GM21528 (cell line): ENCODE data around the gene NIBAN1.
"Not testable (repeated sequence)": the region's sequence is repeated elsewhere in the genome, so short reads cannot be mapped to it uniquely, and the experiment has no call there.

Experiments used
- ATAC-seq: cut with Tn5 transposase; IDR thresholded peaks from one replicate; pipeline ENCODE4 v1.9.1; 2021; ENCODE audit warnings: mild to moderate bottlenecking, moderate library complexity; ENCODE audit not compliant: unreplicated experiment, low FRiP score

Gene NIBAN1

DNA sequence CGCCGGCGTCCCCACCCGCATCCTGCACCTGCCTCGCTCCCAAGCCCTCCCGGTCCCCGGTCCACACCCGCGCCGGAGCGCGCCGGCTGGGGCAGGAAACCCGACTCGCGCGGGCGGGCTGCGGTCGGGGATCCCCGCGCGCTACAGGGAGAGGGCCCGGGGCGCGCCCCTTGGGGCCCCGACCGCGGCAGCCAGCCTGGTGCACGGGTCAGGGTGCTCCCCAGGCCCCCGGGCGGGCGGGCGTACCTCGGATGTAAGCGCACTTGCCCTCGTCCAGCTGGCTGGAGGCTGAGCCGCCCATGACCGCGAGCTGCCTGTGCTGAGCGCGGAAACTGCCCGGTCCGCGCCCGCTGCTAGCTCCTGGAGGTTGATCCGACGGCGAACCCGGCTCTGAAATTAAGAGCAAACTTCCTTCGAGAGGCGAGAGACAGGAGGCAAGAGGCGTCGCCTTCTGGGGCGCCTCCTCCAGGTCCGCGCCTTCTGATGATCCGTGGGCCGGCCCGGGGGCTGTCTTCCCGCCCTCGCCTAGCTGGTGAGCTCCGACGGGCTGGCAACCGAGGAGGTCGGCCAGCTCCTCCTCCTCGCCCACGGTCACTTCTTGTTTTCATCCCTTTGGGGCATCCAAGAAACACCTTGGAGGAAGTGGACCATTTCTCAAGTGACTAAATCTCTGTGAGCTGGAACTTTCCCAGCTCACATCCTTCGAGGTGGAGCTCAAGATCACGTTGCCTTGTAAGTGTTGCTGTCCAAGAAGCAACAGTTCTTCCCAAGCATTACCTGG, at the start of gene NIBAN1:
Gene NIBAN1, minus strand, starts transcription at position 453 of the 781 bp plus-strand sequence. Its CDS starts 152 bp downstream, at position 301.
- ATAC-seq, result peak; percentile 60

GRCh38 chr1:185017966-185018365, 43.7 kb upstream of the NIBAN1 start:
- ATAC-seq, result no peak

DNA sequence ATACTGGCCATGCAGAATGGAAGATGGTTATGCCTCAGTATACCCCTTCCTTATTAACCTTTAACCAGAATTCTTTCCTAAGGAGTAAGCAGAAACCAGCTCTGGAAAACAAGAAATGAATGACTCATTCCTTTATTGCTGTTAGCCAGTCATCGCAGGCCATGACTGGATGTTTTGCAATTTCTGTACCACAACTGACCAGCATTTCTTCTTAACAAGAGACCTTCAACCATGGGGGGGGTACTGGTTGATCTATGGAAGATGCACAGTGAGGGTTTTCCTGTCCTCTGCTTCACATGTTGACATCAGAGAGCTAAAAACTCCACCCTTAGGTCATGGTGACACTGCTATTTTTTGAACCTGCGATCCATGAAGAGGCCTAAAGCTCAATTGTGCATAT, 43.0 kb upstream of the NIBAN1 start:
- ATAC-seq, result no peak

GRCh38 chr1:185016880-185017279, 42.6 kb upstream of the NIBAN1 start:
- no peak for ATAC-seq

DNA sequence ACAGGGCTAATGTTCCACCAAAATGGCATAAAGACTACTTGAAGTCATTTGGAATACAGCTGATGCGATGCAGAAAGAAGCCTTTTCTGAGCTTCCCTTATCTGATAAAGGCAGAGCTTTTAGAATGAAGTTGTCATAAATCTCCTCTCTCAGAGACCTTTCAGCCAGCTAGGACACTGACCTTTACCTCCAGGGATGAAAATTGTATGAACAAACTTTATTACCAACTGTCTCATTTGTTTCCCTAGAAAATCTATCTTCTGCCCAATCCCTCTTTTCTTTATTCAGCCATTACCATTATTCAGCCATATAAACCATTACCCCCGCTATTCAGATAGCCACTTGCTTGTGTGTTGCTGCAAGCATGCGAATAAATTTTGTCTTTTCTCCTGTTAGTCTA, 41.3 kb upstream of the NIBAN1 start:
- no peak for ATAC-seq

DNA sequence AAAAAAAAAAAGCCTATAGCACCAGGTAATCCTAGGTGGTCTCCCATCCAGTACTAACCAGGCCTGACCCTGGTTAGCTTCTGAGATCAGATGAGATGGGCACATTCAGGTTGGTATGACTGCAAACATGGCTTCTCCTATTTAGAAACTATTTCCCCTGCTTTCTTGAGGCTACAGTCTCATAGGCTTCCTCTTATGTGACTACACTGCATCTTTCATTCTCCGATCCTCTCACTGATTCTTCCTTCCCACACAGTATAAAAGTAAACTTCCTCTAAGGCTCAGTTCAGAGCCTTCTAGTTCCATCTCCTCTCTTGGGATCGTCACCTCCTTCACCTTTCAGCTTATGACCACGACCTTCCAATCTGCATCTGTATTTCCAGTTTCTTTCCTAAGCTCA, 40.6 kb upstream of the NIBAN1 start:
- no peak for ATAC-seq

GRCh38 chr1:185010361-185010760, 36.1 kb upstream of the NIBAN1 start:
- ATAC-seq, result no peak

- no peak for ATAC-seq
Observed at GRCh38 chr1:185008838-185009237, 34.5 kb upstream of the NIBAN1 start.

GRCh38 chr1:185001312-185001880, 27.1 kb upstream of the NIBAN1 start:
- ATAC-seq, result not testable (repeated sequence)

DNA sequence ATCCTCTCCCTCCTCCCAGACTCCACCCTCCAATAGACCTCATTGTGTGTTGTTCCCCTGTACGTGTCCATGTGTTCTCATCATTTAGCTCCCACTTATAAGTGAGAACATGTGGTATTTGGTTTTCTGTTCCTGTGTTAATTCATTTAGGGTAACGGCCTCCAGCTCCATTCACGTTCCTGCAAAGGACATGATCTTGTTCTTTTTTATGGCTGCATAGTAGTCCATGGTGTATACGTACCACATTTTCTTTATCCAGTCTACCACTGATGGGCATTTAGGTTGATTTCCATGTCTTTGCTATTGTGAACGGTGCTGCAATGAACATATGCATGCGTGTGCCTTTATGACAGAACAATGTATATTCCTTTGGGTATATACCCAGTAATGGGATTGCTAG, 25.7 kb upstream of the NIBAN1 start:
- not testable (repeated sequence) for ATAC-seq

- ATAC-seq, result no peak
Observed at GRCh38 chr1:184994301-184994700, 20.0 kb upstream of the NIBAN1 start.

- no peak for ATAC-seq
Observed at GRCh38 chr1:184992271-184992670, 18.0 kb upstream of the NIBAN1 start.

GRCh38 chr1:184990204-184990603, 15.9 kb upstream of the NIBAN1 start:
- no peak for ATAC-seq

GRCh38 chr1:184988506-184988905, 14.2 kb upstream of the NIBAN1 start:
- no peak for ATAC-seq

- ATAC-seq, result no peak
Observed at GRCh38 chr1:184987696-184988095, 13.4 kb upstream of the NIBAN1 start.

- ATAC-seq, result no peak
Observed at GRCh38 chr1:184986250-184986649, 11.9 kb upstream of the NIBAN1 start.

GRCh38 chr1:184982002-184982954, 8.0 kb upstream of the NIBAN1 start:
- ATAC-seq, result peak; percentile 91

DNA sequence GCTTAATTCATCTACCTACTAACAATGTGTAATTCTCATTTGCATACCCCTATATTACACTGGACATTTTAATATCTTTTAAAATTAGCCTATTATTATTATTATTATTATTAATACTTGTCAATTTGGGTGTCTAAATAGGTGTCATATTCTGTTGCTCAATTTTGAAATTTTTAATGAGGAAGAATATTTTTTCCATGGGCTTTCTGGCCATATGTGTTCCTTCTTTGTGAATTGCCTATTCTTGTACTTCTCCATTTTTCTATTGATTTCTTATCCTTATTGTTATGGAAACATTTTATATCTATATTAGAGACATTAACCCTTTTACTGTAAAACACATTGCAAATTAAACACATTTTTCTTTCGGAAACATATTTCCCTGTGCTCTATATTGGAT, 6.4 kb upstream of the NIBAN1 start:
- ATAC-seq, result no peak

GRCh38 chr1:184975208-184975870, 1.0 kb upstream of the NIBAN1 start:
- no peak for ATAC-seq

DNA sequence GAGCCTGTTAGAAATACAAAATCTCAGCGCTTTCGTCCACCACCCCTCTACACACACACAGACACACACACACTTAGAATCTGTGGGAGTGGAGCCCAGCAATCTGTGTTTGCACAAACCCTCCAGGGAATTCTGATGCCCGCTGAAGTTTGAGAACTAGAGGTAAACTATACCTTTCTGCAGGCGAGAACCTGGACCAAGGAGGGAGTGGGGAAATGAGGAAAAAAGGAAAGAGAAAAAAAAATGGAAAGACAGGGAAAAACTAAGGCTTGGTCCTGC, 468 bp upstream of the NIBAN1 start:
- no peak for ATAC-seq
